Mucosa of rectum (tissue), 2 donors: Measurements from ENCODE around the gene RPGRIP1L.

Experiments used
- H3K27ac ChIP-seq, 2 donors: one replicate each; pipeline ENCODE4 v1.7.0; 2013; ENCODE audit warnings: inconsistent platforms in 2 of 2, low read depth in 2 of 2, low read length in 2 of 2
- H3K27me3 ChIP-seq, 2 donors: one replicate each; pipeline ENCODE4 v1.7.0; 2013; ENCODE audit warnings: low read length in 2 of 2; ENCODE audit not compliant: control insufficient read depth in 2 of 2, insufficient read depth in 2 of 2
- H3K36me3 ChIP-seq, 2 donors: one replicate each; pipeline ENCODE4 v1.7.0; 2013; ENCODE audit warnings: low read length in 2 of 2; ENCODE audit not compliant: control insufficient read depth in 2 of 2, insufficient read depth in 2 of 2
- H3K4me1 ChIP-seq, 2 donors: one replicate each; pipeline ENCODE4 v1.7.0; 2013; ENCODE audit warnings: low read length in 2 of 2, mild to moderate bottlenecking in 1 of 2; ENCODE audit not compliant: control insufficient read depth in 2 of 2, insufficient read depth in 2 of 2
- H3K4me3 ChIP-seq, 2 donors: one replicate each; pipeline ENCODE4 v1.7.0; 2013; ENCODE audit warnings: low read length in 2 of 2
- H3K9ac ChIP-seq, 2 donors: one replicate each; pipeline ENCODE4 v1.7.0; 2013; ENCODE audit warnings: low read length in 2 of 2, low read depth in 1 of 2, mild to moderate bottlenecking in 1 of 2
- H3K9me3 ChIP-seq, 2 donors: one replicate each; pipeline ENCODE4 v1.7.0; 2013; ENCODE audit warnings: low read length in 2 of 2; ENCODE audit not compliant: control insufficient read depth in 2 of 2
- donor health status: healthy.
- donor health status: Normal muscosa, but diverticular disease.

The RPGRIP1L gene

GRCh38 chr16:53737552-53737951 is 33.9 kb upstream of the RPGRIP1L start:
- Histone ChIP-seq H3K27ac (no peak overlapping the region), H3K9ac (no peak overlapping the region), H3K4me3 (no peak overlapping the region), H3K4me1 (peaks cover 0 to 3% of the 10 kb centered on the region in 2 donors), H3K9me3 (no peaks in the 10 kb centered on the region), H3K36me3 (no peaks in the 10 kb centered on the region), H3K27me3 (no peaks in the 10 kb centered on the region)

GRCh38 chr16:53736297-53736696 is 32.6 kb upstream of the RPGRIP1L start:
- no peaks in the 10 kb centered on the region for H3K36me3 ChIP-seq
- H3K9me3 ChIP-seq: no peaks in the 10 kb centered on the region
- no peak overlapping the region for H3K4me3 ChIP-seq
- H3K27ac ChIP-seq: no peak overlapping the region
- no peak overlapping the region for H3K9ac ChIP-seq
- peaks cover 0 to 8% of the 10 kb centered on the region in 2 donors for H3K4me1 ChIP-seq
- no peaks in the 10 kb centered on the region for H3K27me3 ChIP-seq

- no peaks in the 10 kb centered on the region for H3K9me3 ChIP-seq
- H3K9ac ChIP-seq: no peak overlapping the region
- no peaks in the 10 kb centered on the region for H3K36me3 ChIP-seq
- H3K27me3 ChIP-seq: no peaks in the 10 kb centered on the region
- H3K27ac ChIP-seq: no peak overlapping the region
- peaks cover 0 to 8% of the 10 kb centered on the region in 2 donors for H3K4me1 ChIP-seq
- no peak overlapping the region for H3K4me3 ChIP-seq
Observed at GRCh38 chr16:53734908-53735307, 31.2 kb upstream of the RPGRIP1L start.

GRCh38 chr16:53732296-53732929 is 28.8 kb upstream of the RPGRIP1L start:
- no peak overlapping the region for H3K9ac ChIP-seq
- no peaks in the 10 kb centered on the region for H3K36me3 ChIP-seq
- no peak overlapping the region for H3K27ac ChIP-seq

GRCh38 chr16:53730693-53731092 is 27.0 kb upstream of the RPGRIP1L start:
- H3K9me3 ChIP-seq: no peaks in the 10 kb centered on the region
- no peak overlapping the region for H3K27ac ChIP-seq
- no peak overlapping the region for H3K9ac ChIP-seq
- H3K36me3 ChIP-seq: no peaks in the 10 kb centered on the region
- H3K4me1 ChIP-seq: peaks cover 0 to 8% of the 10 kb centered on the region in 2 donors
- H3K4me3 ChIP-seq: no peak overlapping the region
- no peaks in the 10 kb centered on the region for H3K27me3 ChIP-seq

More at GRCh38 chr16:53732296-53732929, 28.8 kb upstream of the RPGRIP1L start:
- peaks cover 0 to 8% of the 10 kb centered on the region in 2 donors for H3K4me1 ChIP-seq
- no peaks in the 10 kb centered on the region for H3K9me3 ChIP-seq
- no peak overlapping the region for H3K4me3 ChIP-seq
- H3K27me3 ChIP-seq: no peaks in the 10 kb centered on the region

- H3K9me3 ChIP-seq: no peaks in the 10 kb centered on the region
- H3K4me3 ChIP-seq: no peak overlapping the region
- no peaks in the 10 kb centered on the region for H3K27me3 ChIP-seq
- no peak overlapping the region for H3K9ac ChIP-seq
- no peak overlapping the region for H3K27ac ChIP-seq
- H3K4me1 ChIP-seq: no peaks in the 10 kb centered on the region
- no peaks in the 10 kb centered on the region for H3K36me3 ChIP-seq
Observed at GRCh38 chr16:53726625-53727024, 23.0 kb upstream of the RPGRIP1L start.

- no peak overlapping the region for H3K9ac ChIP-seq
- no peak overlapping the region for H3K4me3 ChIP-seq
Observed at GRCh38 chr16:53721017-53721416, 17.4 kb upstream of the RPGRIP1L start.

GRCh38 chr16:53717577-53717976 is 13.9 kb upstream of the RPGRIP1L start:
- H3K36me3 ChIP-seq: no peaks in the 10 kb centered on the region
- no peaks in the 10 kb centered on the region for H3K9me3 ChIP-seq
- H3K9ac ChIP-seq: no peak overlapping the region
- no peak overlapping the region for H3K4me3 ChIP-seq
- no peak overlapping the region for H3K27ac ChIP-seq
- peaks cover 0 to 6% of the 10 kb centered on the region in 2 donors for H3K4me1 ChIP-seq
- H3K27me3 ChIP-seq: no peaks in the 10 kb centered on the region

More at GRCh38 chr16:53721017-53721416, 17.4 kb upstream of the RPGRIP1L start:
- H3K36me3 ChIP-seq: no peaks in the 10 kb centered on the region
- no peaks in the 10 kb centered on the region for H3K4me1 ChIP-seq
- no peaks in the 10 kb centered on the region for H3K27me3 ChIP-seq
- H3K9me3 ChIP-seq: no peaks in the 10 kb centered on the region
- no peak overlapping the region for H3K27ac ChIP-seq

GRCh38 chr16:53715023-53715384 is 11.3 kb upstream of the RPGRIP1L start:
- H3K9ac ChIP-seq: no peak overlapping the region
- no peak overlapping the region for H3K4me3 ChIP-seq
- no peaks in the 10 kb centered on the region for H3K9me3 ChIP-seq
- peaks cover 0 to 6% of the 10 kb centered on the region in 2 donors for H3K4me1 ChIP-seq
- no peak overlapping the region for H3K27ac ChIP-seq
- H3K36me3 ChIP-seq: no peaks in the 10 kb centered on the region
- H3K27me3 ChIP-seq: no peaks in the 10 kb centered on the region

- Histone ChIP-seq H3K4me1 (peaks cover 0 to 6% of the 10 kb centered on the region in 2 donors), H3K27me3 (no peaks in the 10 kb centered on the region), H3K36me3 (no peaks in the 10 kb centered on the region), H3K4me3 (no peak overlapping the region), H3K9me3 (no peaks in the 10 kb centered on the region), H3K9ac (no peak overlapping the region), H3K27ac (no peak overlapping the region)
Observed at GRCh38 chr16:53714205-53715022, 10.8 kb upstream of the RPGRIP1L start.
